GM12878 (cell line): ENCODE results near the gene DNAAF5. TPM values are rescaled to one million over a fixed set of nuclear protein-coding genes. Genes with fewer than 3 reads are reported as not detected.
"Not testable (repeated sequence)": the region's sequence is repeated elsewhere in the genome, so short reads cannot be mapped to it uniquely, and the experiment has no call there.

Experiments
- ATAC-seq: fragments of 200-7000 bp; cut with Tn5 transposase; 3 replicates; pipeline ENCODE4 v1.9.1; 2020; ENCODE audit warnings: mild to moderate bottlenecking, moderate library complexity
- BruUV-seq: library from RNA; stranded (reverse); fragments of 400-500 nt; replicated peaks from 2 replicates; lab custom pipeline; 2021; lab: Mats Ljungman, UMichigan
- CTCF ChIA-PET: fragments of 300-600 bp; sonication (Branson Sonifier 250); formaldehyde crosslinking; extraction: SDS; loops from one replicate; lab custom pipeline; 2021; ENCODE audit warnings: inconsistent platforms; lab: Yijun Ruan, JAX
- POLR2A ChIA-PET: fragments of 350-600 bp; formaldehyde crosslinking; extraction: SDS; loops from one replicate; lab custom pipeline; 2021; ENCODE audit warnings: inconsistent platforms; lab: Charles Lee
- RAD21 ChIA-PET: fragments of 300-600 bp; sonication (Branson Sonifier 250); formaldehyde crosslinking; loops from one replicate; lab custom pipeline; 2023; ENCODE audit warnings: antibody characterized with exemption; ENCODE audit not compliant: unreplicated experiment; lab: Charles Lee
- SMC1A ChIA-PET: fragments of 300-600 bp; sonication (Branson Sonifier 250); formaldehyde crosslinking; loops from one replicate; lab custom pipeline; 2023; ENCODE audit not compliant: unreplicated experiment, uncharacterized antibody; lab: Charles Lee
- DNase-seq: peaks from one replicate; pipeline ENCODE4 v3.0.0-alpha.2; 2011; ENCODE audit warnings: low read depth, low spot score
- FAIRE-seq: peaks from 3 replicates; lab custom pipeline; 2011; peaks lifted over from hg19 to GRCh38; lab: Jason Lieb, UNC
- H2AFZ ChIP-seq: 2 replicates; pipeline ENCODE4 v1.6.0; 2011; ENCODE audit warnings: low read depth, low read length, control low read depth; ENCODE audit not compliant: control insufficient read depth
- H3K27ac ChIP-seq: 2 replicates; pipeline ENCODE4 v1.5.1; 2011; ENCODE audit warnings: control low read depth; ENCODE audit not compliant: control insufficient read depth, insufficient read depth
- H3K27me3 ChIP-seq, 2 experiments: replicated peaks in 1 of 2; 2 replicates each; pipeline versions ENCODE4 v1.6.0 to v1.6.1; 2011; ENCODE audit warnings: low read length in 1 of 2; ENCODE audit not compliant: control insufficient read depth in 2 of 2, insufficient read depth in 2 of 2
- H3K36me3 ChIP-seq, 2 experiments: 2 replicates each; pipeline ENCODE4 v1.5.1; 2011; ENCODE audit warnings: low read length in 1 of 2; ENCODE audit not compliant: control insufficient read depth in 2 of 2, insufficient read depth in 2 of 2
- H3K4me1 ChIP-seq: 2 replicates; pipeline ENCODE4 v1.6.1; 2011; ENCODE audit warnings: mild to moderate bottlenecking, low read length, moderate library complexity, mixed read lengths; ENCODE audit not compliant: control insufficient read depth, insufficient read depth
- H3K4me2 ChIP-seq: 2 replicates; pipeline ENCODE4 v1.6.0; 2011; ENCODE audit warnings: control low read depth; ENCODE audit not compliant: control insufficient read depth, insufficient read depth
- H3K4me3 ChIP-seq: fragments of 200-600 bp; sonication (generic); 2 replicates; pipeline ENCODE4 v1.5.1; 2016
- H3K79me2 ChIP-seq: 2 replicates; pipeline ENCODE4 v1.6.0; 2011; ENCODE audit warnings: low read length; ENCODE audit not compliant: control insufficient read depth, insufficient read depth
- H3K9ac ChIP-seq: 2 replicates; pipeline ENCODE4 v1.8.0; 2011; ENCODE audit warnings: low read length, control low read depth, mixed read lengths; ENCODE audit not compliant: control insufficient read depth, insufficient read depth
- H3K9me3 ChIP-seq: replicated peaks from 3 replicates; pipeline ENCODE4 v1.5.1; 2011; ENCODE audit warnings: mild to moderate bottlenecking, low read length; ENCODE audit not compliant: control insufficient read depth, insufficient read depth
- H4K20me1 ChIP-seq: 2 replicates; pipeline ENCODE4 v1.6.0; 2011; ENCODE audit not compliant: control insufficient read depth, insufficient read depth
- BMI1 ChIP-seq: fragments of 450-650 bp; IDR thresholded peaks from 2 replicates; pipeline ENCODE4 v1.6.1; 2016; ENCODE audit warnings: mild to moderate bottlenecking, moderate library complexity, borderline replicate concordance
- HCFC1 ChIP-seq: fragments of 150-350 bp; IDR thresholded peaks from 2 replicates; pipeline ENCODE4 v1.6.1; 2014; ENCODE audit warnings: low read length
- MTA3 ChIP-seq: IDR thresholded peaks from 2 replicates; pipeline ENCODE4 v1.6.1; 2012; ENCODE audit warnings: low read length, inconsistent platforms, borderline replicate concordance
- RBBP5 ChIP-seq: fragments of 200-600 bp; sonication (generic); conservative IDR thresholded peaks from 2 replicates; pipeline ENCODE4 v1.6.1; 2016
- RELA ChIP-seq: fragments of 450-650 bp; IDR thresholded peaks from 2 replicates; pipeline ENCODE4 v1.8.0; 2014; ENCODE audit warnings: borderline replicate concordance; ENCODE audit not compliant: partially characterized antibody
- SKIL ChIP-seq: fragments of 450-650 bp; IDR thresholded peaks from 2 replicates; pipeline ENCODE4 v1.6.1; 2017; ENCODE audit warnings: mild to moderate bottlenecking, low read depth, inconsistent platforms; ENCODE audit not compliant: poor library complexity, severe bottlenecking
- SMC3 ChIP-seq: IDR thresholded peaks from 2 replicates; pipeline ENCODE4 v1.6.1; 2011; ENCODE audit warnings: low read length, improper control_type of control experiment, borderline replicate concordance
- SUPT20H ChIP-seq: IDR thresholded peaks from 2 replicates; pipeline ENCODE4 v1.6.1; 2011; ENCODE audit warnings: low read depth, mild to moderate bottlenecking, low read length, moderate library complexity, borderline replicate concordance; ENCODE audit not compliant: control insufficient read depth
- TAF1 ChIP-seq: IDR thresholded peaks from 2 replicates; pipeline ENCODE4 v1.6.1; 2011; ENCODE audit warnings: mild to moderate bottlenecking, low read depth, low read length, borderline replicate concordance
- USF1 ChIP-seq: IDR thresholded peaks from 2 replicates; pipeline ENCODE4 v1.6.1; 2011; ENCODE audit warnings: borderline replicate concordance, low read depth, mild to moderate bottlenecking, moderate library complexity, mixed read lengths, low read length; ENCODE audit not compliant: insufficient read depth; ENCODE audit errors: extremely low read length
- YBX1 ChIP-seq: fragments of 450-650 bp; IDR thresholded peaks from 2 replicates; pipeline ENCODE4 v1.6.1; 2016; ENCODE audit warnings: antibody characterized with exemption
- ZBTB33 ChIP-seq: fragments of 450-650 bp; IDR thresholded peaks from 2 replicates; pipeline ENCODE4 v1.6.1; 2017; ENCODE audit warnings: mild to moderate bottlenecking
- WGBS: methylation state at CpG from one replicate; pipeline ENCODE4 v1.1.6; 2016; ENCODE audit warnings: low lambda C conversion rate; ENCODE audit not compliant: insufficient replicate concordance, insufficient coverage; ENCODE audit errors: missing lambda C conversion rate; 5-methylcytosine and 5-hydroxymethylcytosine counted together
- in situ Hi-C: fragments of 300-500 bp; cut with MboI; formaldehyde crosslinking; loops from 9 replicates; pipeline ENCODE4 v1.14.3; 2018; ENCODE audit warnings: mixed read lengths
- intact Hi-C: fragments of 100-400 bp; cut with micrococcal nuclease; formaldehyde crosslinking; loops from one replicate; pipeline ENCODE4 v1.14.2; 2022; ENCODE audit not compliant: unreplicated experiment
- polyA plus RNA-seq, 11 experiments: library from polyadenylated mRNA; depleted of rRNA in 4 of 11; unstranded in 6 of 11; stranded (reverse) in 5 of 11; fragments of >200 nt; fragmentation: Nextera tagmentation in 4 of 11; fragmentation: Illumina TruSeq in 1 of 11; extraction: Ambion mirVana in 4 of 11; extraction: Trizol in 1 of 11; gene quantifications; 1 replicate in 1 of 11; 2 replicates in 10 of 11; pipeline versions ENCODE4 v1.2.1 to v1.2.3, GENCODE V29; 2011 to 2016; ENCODE audit warnings: inconsistent platforms in 2 of 11, missing spikeins in 2 of 11, low read depth in 1 of 11
- total RNA-seq, 4 experiments: library from RNA; depleted of rRNA in 3 of 4; stranded (reverse); fragments of >200 nt in 3 of 4; fragmentation: Illumina TruSeq in 1 of 4; extraction: Trizol in 1 of 4; gene quantifications; 2 replicates each; pipeline versions ENCODE4 v1.2.1 to v1.2.3, GENCODE V29; 2013 to 2021

DNAAF5 gene
- total and polyA plus RNA-seq, 10 of the 15 experiments (the other 5 are each of a cell fraction or from before 2014, with no cell fraction given) = 1.8 to 38.3 (median 9.2) TPM

GRCh38 chr7:794671-795329, 68.3 kb downstream of the DNAAF5 start:
- Histone ChIP-seq H3K27ac (no peak overlapping the region), H3K4me1 (no peaks in the 10 kb centered on the region), H3K9ac (no peak overlapping the region), H3K27me3 (no peaks in the 10 kb centered on the region), H3K36me3 (no peaks in the 10 kb centered on the region), H2AFZ (no peak overlapping the region), H4K20me1 (no peaks in the 10 kb centered on the region), H3K4me2 (no peak overlapping the region), H3K4me3 (no peak overlapping the region), H3K79me2 (no peaks in the 10 kb centered on the region), H3K9me3 (no peaks in the 10 kb centered on the region; the same call in 2 of the 3 replicates)
- DNase-seq (no peak), FAIRE-seq (no peak), ATAC-seq (no peak)
- SMC1A ChIA-PET = no interaction called here
- 95% methylated on average over 21 of the region's 31 CpGs for whole genome bisulfite sequencing
- POLR2A ChIA-PET = no interaction called here
- in situ Hi-C loops = no loop called here
- RAD21 ChIA-PET = no interaction called here
- intact Hi-C loops = no loop called here
- no TSS peak for BruUV-seq
- CTCF ChIA-PET = no interaction called here
- TF ChIP-seq BMI1 (no peak), YBX1 (no peak), RBBP5 (no peak), RELA (no peak), MTA3 (no peak), ZBTB33 (no peak), USF1 (no peak), SMC3 (no peak), SKIL (no peak), HCFC1 (no peak), TAF1 (no peak), SUPT20H (no peak)

GRCh38 chr7:796434-797169, 70.1 kb downstream of the DNAAF5 start:
- H3K79me2 ChIP-seq, H3K4me1 ChIP-seq, H3K27ac ChIP-seq, H3K36me3 ChIP-seq, DNase-seq, H3K4me2 ChIP-seq, H4K20me1 ChIP-seq, ATAC-seq, intact Hi-C loops, BruUV-seq, POLR2A ChIA-PET, RAD21 ChIA-PET, H3K27me3 ChIP-seq, in situ Hi-C loops, FAIRE-seq, H2AFZ ChIP-seq, H3K9me3 ChIP-seq, H3K4me3 ChIP-seq, H3K9ac ChIP-seq: not testable (repeated sequence)
- WGBS = 83% methylated on average over 8 of the region's 10 CpGs
- ChIA-PET SMC1A (interaction anchor here (1.3 kb wide), 1 partner anchor 77 kb away, joined by 4 read pairs; no protein-coding TSS in a partner anchor), CTCF (interaction anchor here (0.8 kb wide), 1 partner anchor 79 kb away, joined by 3 read pairs; no protein-coding TSS in a partner anchor)
